Measurements from ENCODE around the gene ZNF630.

Gene ZNF630

DNA sequence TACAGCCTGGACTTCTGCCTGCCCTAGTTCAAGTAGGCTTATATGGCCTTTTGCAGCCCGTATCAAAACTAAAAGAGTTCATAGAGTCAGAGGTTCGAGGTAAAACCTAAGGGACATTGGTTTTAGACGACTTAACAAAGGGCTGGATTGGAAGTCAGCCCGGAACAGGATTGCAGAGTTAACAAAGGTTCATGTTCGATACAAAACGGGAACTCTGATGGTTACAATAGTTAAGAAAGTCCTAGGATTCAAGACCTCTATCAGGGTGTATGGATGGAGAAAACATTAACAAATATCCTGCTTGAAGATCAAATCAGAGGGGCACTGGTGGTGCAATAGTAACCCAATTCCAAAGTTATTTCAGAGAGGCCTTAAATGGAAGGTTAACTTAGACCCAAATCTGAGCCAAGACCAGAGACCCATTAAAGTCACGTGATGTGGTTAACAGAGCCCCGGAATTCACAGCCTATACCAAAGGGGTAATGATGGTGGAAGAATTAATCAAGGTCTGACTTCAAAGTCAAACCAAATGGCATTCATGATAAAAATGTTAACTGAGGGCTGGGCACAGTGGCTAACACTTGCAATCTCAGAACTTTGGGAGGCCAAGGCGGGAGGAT is 656 bp upstream of the ZNF630 start:
- Histone ChIP-seq H3K4me1 (ENCODE audit: control insufficient read depth, insufficient read depth, low read length) (no peaks in the 10 kb centered on the region), H3K27ac (ENCODE audit: insufficient read depth, low read depth, low read length, poor library complexity, severe bottlenecking) (no peak overlapping the region), H3K27me3 (ENCODE audit: control insufficient read depth, insufficient read depth, low read length, poor library complexity, severe bottlenecking) (no peaks in the 10 kb centered on the region), H3K36me3 (ENCODE audit: control insufficient read depth, insufficient read depth, low read length) (no peaks in the 10 kb centered on the region), H3K4me3 (ENCODE audit: insufficient read depth, low read depth, low read length) (peak overlapping the region; percentile 60), H3K9me3 (ENCODE audit: control insufficient read depth, low read length) (no peaks in the 10 kb centered on the region)
- WGBS, 2 experiments, result 66% methylated on average over 9 of the region's 9 CpGs

- WGBS, 2 experiments, result 99 to 100% methylated on average over 2 to 3 of the region's 3 CpGs
- Histone ChIP-seq H3K4me1 (ENCODE audit: control insufficient read depth, insufficient read depth, low read length) (no peaks in the 10 kb centered on the region), H3K36me3 (ENCODE audit: control insufficient read depth, insufficient read depth, low read length) (no peaks in the 10 kb centered on the region), H3K27me3 (ENCODE audit: control insufficient read depth, insufficient read depth, low read length, poor library complexity, severe bottlenecking) (no peaks in the 10 kb centered on the region), H3K27ac (ENCODE audit: insufficient read depth, low read depth, low read length, poor library complexity, severe bottlenecking) (no peak overlapping the region), H3K9me3 (ENCODE audit: control insufficient read depth, low read length) (no peaks in the 10 kb centered on the region), H3K4me3 (ENCODE audit: insufficient read depth, low read depth, low read length) (no peak overlapping the region)
Measured at GRCh38 chrX:48068096-48068887, 3.1 kb downstream of the ZNF630 start.

DNA sequence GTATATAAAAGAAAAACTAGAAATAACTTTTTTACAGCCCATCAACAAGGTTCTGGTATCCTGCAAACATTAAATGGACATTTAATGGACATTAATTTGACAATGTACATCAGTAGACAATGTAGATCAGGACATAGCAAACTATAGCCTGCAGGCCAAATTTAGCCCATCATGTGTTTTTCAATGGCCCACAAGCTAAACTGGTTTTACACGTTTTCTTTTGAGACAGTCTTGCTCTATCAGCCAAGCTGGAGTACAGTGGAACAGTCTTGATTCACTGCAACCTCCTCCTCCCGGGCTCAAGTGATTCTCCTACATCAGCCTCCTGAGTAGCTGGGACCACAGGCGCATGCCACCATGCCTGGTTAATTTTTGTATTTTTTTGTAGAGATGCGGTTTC is 7.2 kb downstream of the ZNF630 start:
- Histone ChIP-seq H3K9me3 (ENCODE audit: control insufficient read depth, low read length) (no peaks in the 10 kb centered on the region), H3K36me3 (ENCODE audit: control insufficient read depth, insufficient read depth, low read length) (no peaks in the 10 kb centered on the region), H3K27me3 (ENCODE audit: control insufficient read depth, insufficient read depth, low read length, poor library complexity, severe bottlenecking) (no peaks in the 10 kb centered on the region), H3K4me1 (ENCODE audit: control insufficient read depth, insufficient read depth, low read length) (no peaks in the 10 kb centered on the region), H3K4me3 (ENCODE audit: insufficient read depth, low read depth, low read length) (no peak overlapping the region), H3K27ac (ENCODE audit: insufficient read depth, low read depth, low read length, poor library complexity, severe bottlenecking) (no peak overlapping the region)
- WGBS, 2 experiments, result 84 to 89% methylated on average over 4 of the region's 4 CpGs

GRCh38 chrX:48059296-48059639 is 12.2 kb downstream of the ZNF630 start:
- Histone ChIP-seq H3K27ac (ENCODE audit: insufficient read depth, low read depth, low read length, poor library complexity, severe bottlenecking) (no peak overlapping the region), H3K27me3 (ENCODE audit: control insufficient read depth, insufficient read depth, low read length, poor library complexity, severe bottlenecking) (no peaks in the 10 kb centered on the region), H3K36me3 (ENCODE audit: control insufficient read depth, insufficient read depth, low read length) (no peaks in the 10 kb centered on the region), H3K4me3 (ENCODE audit: insufficient read depth, low read depth, low read length) (no peak overlapping the region), H3K4me1 (ENCODE audit: control insufficient read depth, insufficient read depth, low read length) (no peaks in the 10 kb centered on the region), H3K9me3 (ENCODE audit: control insufficient read depth, low read length) (no peaks in the 10 kb centered on the region)
- WGBS, 2 experiments, result 94% methylated on average over 1 of the region's 1 CpG; no CpG with 5 or more reads in 1 of the 2 experiments

DNA sequence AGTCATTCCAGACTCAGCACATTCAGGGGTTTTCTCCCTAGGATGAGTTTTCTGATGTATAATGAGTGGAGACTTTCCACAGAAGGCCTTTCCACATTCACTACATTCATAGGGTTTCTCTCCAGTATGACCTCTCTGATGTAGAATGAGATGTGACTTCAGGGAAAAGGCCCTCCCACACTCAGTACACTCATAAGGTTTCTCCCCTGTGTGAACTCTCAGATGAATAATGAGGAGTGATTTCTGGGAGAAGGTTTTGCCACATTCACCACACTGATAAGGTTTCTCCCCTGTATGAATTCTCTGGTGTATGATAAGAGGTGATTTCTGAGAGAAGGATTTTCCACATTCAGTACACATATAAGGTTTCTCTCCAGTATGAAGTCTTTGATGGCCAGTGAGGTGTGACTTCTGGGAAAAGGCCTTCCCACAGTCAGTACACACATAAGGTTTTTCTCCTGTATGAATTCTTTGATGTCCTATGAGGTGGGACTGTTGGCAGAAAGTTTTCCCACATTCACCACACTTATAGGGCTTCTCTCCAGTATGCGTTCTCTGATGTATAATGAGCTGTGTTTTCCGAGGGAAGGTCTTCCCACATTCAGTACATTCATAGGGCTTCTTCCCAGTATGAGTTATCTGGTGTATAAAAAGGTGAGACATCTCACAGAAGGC is 12.7 kb downstream of the ZNF630 start:
- Histone ChIP-seq H3K36me3 (ENCODE audit: control insufficient read depth, insufficient read depth, low read length) (no peaks in the 10 kb centered on the region), H3K27ac (ENCODE audit: insufficient read depth, low read depth, low read length, poor library complexity, severe bottlenecking) (no peak overlapping the region), H3K27me3 (ENCODE audit: control insufficient read depth, insufficient read depth, low read length, poor library complexity, severe bottlenecking) (no peaks in the 10 kb centered on the region), H3K4me1 (ENCODE audit: control insufficient read depth, insufficient read depth, low read length) (no peaks in the 10 kb centered on the region), H3K4me3 (ENCODE audit: insufficient read depth, low read depth, low read length) (no peak overlapping the region), H3K9me3 (ENCODE audit: control insufficient read depth, low read length) (no peaks in the 10 kb centered on the region)
- no CpG with 5 or more reads among the region's 2 CpGs for WGBS, 2 experiments

- Histone ChIP-seq H3K4me1 (ENCODE audit: control insufficient read depth, insufficient read depth, low read length) (no peaks in the 10 kb centered on the region), H3K9me3 (ENCODE audit: control insufficient read depth, low read length) (no peaks in the 10 kb centered on the region), H3K4me3 (ENCODE audit: insufficient read depth, low read depth, low read length) (no peak overlapping the region), H3K27me3 (ENCODE audit: control insufficient read depth, insufficient read depth, low read length, poor library complexity, severe bottlenecking) (no peaks in the 10 kb centered on the region), H3K36me3 (ENCODE audit: control insufficient read depth, insufficient read depth, low read length) (no peaks in the 10 kb centered on the region), H3K27ac (ENCODE audit: insufficient read depth, low read depth, low read length, poor library complexity, severe bottlenecking) (no peak overlapping the region)
- WGBS, 2 experiments, result 89 to 95% methylated on average over 4 to 5 of the region's 5 CpGs
Measured at GRCh38 chrX:48046846-48047245, 24.6 kb downstream of the ZNF630 start.

GRCh38 chrX:48045410-48046311 is 25.8 kb downstream of the ZNF630 start:
- Histone ChIP-seq H3K36me3 (ENCODE audit: control insufficient read depth, insufficient read depth, low read length) (no peaks in the 10 kb centered on the region), H3K27me3 (ENCODE audit: control insufficient read depth, insufficient read depth, low read length, poor library complexity, severe bottlenecking) (no peaks in the 10 kb centered on the region), H3K4me1 (ENCODE audit: control insufficient read depth, insufficient read depth, low read length) (no peaks in the 10 kb centered on the region), H3K4me3 (ENCODE audit: insufficient read depth, low read depth, low read length) (no peak overlapping the region), H3K9me3 (ENCODE audit: control insufficient read depth, low read length) (no peaks in the 10 kb centered on the region), H3K27ac (ENCODE audit: insufficient read depth, low read depth, low read length, poor library complexity, severe bottlenecking) (no peak overlapping the region)
- 78 to 86% methylated on average over 8 of the region's 8 CpGs for WGBS, 2 experiments

GRCh38 chrX:48043056-48043455 is 28.4 kb downstream of the ZNF630 start:
- H3K9me3 ChIP-seq (ENCODE audit: control insufficient read depth, low read length), result no peaks in the 10 kb centered on the region
- no peaks in the 10 kb centered on the region for H3K27me3 ChIP-seq (ENCODE audit: control insufficient read depth, insufficient read depth, low read length, poor library complexity, severe bottlenecking)
- no peaks in the 10 kb centered on the region for H3K36me3 ChIP-seq (ENCODE audit: control insufficient read depth, insufficient read depth, low read length)
- H3K4me3 ChIP-seq (ENCODE audit: insufficient read depth, low read depth, low read length), result no peak overlapping the region
- no peaks in the 10 kb centered on the region for H3K4me1 ChIP-seq (ENCODE audit: control insufficient read depth, insufficient read depth, low read length)
- 87 to 92% methylated on average over 3 of the region's 4 CpGs for WGBS, 2 experiments
- no peak overlapping the region for H3K27ac ChIP-seq (ENCODE audit: insufficient read depth, low read depth, low read length, poor library complexity, severe bottlenecking)

DNA sequence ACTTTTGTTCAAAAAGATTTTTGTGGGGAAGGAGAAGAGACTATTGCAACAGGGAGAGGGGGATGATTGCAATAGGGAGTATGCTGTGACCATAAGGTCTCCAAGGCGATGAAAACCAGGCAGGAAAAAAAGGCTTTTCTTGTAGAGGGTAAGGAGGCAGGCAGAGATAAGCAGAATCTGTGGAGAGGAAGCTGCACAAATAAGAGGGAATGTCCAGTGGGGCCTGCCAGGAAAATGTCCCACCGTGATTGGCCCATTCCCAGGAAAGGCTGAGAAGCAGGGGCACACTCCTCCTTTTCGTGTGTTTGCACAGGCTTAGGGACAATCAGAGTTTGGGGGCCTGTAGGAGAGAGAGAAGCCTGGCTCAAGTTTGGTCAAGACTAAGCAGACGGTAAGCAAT is 35.5 kb downstream of the ZNF630 start:
- Histone ChIP-seq H3K27me3 (ENCODE audit: control insufficient read depth, insufficient read depth, low read length, poor library complexity, severe bottlenecking) (no peaks in the 10 kb centered on the region), H3K9me3 (ENCODE audit: control insufficient read depth, low read length) (no peaks in the 10 kb centered on the region), H3K4me3 (ENCODE audit: insufficient read depth, low read depth, low read length) (no peak overlapping the region), H3K27ac (ENCODE audit: insufficient read depth, low read depth, low read length, poor library complexity, severe bottlenecking) (no peak overlapping the region), H3K36me3 (ENCODE audit: control insufficient read depth, insufficient read depth, low read length) (no peaks in the 10 kb centered on the region), H3K4me1 (ENCODE audit: control insufficient read depth, insufficient read depth, low read length) (no peaks in the 10 kb centered on the region)
- WGBS, 2 experiments, result 89 to 91% methylated on average over 3 to 4 of the region's 4 CpGs

Data from ectodermal cell (in vitro differentiated cells).